ENCODE results near the gene RAB7A. TPM values are rescaled to one million over a fixed set of nuclear protein-coding genes. Genes with fewer than 3 reads are reported as not detected.
A peak's percentile ranks its signal among the peaks of the same experiment; 100 is the strongest.

The RAB7A gene
- polyA plus RNA-seq, 2 of the 4 experiments (the other 2 are of a cell fraction), result 137 to 160 TPM

DNA sequence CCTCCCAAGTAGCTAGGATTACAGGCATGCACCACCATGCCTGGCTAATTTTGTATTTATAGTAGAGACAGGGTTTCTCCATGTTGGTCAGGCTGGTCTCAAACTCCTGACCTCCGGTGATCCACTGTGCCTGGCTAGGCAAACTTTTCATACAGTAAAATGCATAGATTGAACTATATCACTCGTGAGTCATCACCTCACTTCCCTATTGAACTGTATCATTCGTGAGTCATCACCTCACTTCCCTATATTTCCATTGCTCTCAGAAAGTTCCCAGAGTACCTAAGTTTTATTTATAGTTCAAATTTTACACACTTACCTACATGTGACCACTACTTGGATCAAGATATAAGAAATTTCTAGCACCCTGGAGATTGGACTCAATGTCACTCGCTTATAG, 79.8 kb downstream of the RAB7A start:
- H3K27ac ChIP-seq, result no peak overlapping the region
- no peak overlapping the region for H3K4me3 ChIP-seq
- no peak for FAIRE-seq
- POLR2A ChIA-PET, result no interaction called here
- DNase-seq (ENCODE audit: low read depth in 1 of 2, low spot score in 1 of 2), result no peak
- CTCF ChIA-PET, result interaction anchor here (0.9 to 2.1 kb wide), 2 partner anchors 11 to 125 kb away, joined by 3 to 9 read pairs; no protein-coding TSS in a partner anchor
- no peak for ATAC-seq
- 58% methylated on average over 4 of the region's 4 CpGs for WGBS (ENCODE audit: missing lambda C conversion rate)
- TF ChIP-seq ZNF302 (CRISPR knock-in tag; IDR thresholded peaks at IDR 0.05), result no peak
- no peak for TF ChIP-seq FOSL2 (IDR thresholded peaks at IDR 0.05)
- TF ChIP-seq FOSL2 (CRISPR knock-in tag; IDR thresholded peaks at IDR 0.05), result peak; percentile 80
- peaks cover 14% of the 10 kb centered on the region for H3K4me1 ChIP-seq
- H3K9me3 ChIP-seq, result no peaks in the 10 kb centered on the region
- H3K4me2 ChIP-seq, result no peak overlapping the region

DNA sequence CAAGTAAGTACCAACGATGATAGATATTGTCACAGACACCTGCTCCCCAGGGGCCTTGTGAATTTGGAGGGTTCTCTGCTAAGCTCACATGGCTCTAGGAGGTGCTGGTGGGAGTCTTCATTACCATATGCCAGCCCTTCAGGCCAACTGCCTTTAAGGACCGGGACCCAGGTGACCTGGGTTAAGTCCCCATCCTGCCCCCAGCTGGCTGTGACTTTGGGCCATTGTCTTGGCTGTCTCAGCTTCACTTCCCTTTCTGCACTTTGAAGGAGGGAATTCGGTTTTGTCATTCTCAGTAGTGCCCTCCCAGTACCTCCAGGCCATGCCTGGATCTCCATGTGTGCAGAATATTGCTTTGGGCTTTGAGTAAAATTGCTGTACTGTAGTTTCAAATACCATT, 80.6 kb downstream of the RAB7A start:
- TF ChIP-seq MYC (IDR thresholded peaks at IDR 0.05; ENCODE audit: borderline replicate concordance, low read length), result no peak
- no peak for TF ChIP-seq HOXB5 (CRISPR knock-in tag; IDR thresholded peaks at IDR 0.05)
- no peak for TF ChIP-seq PHF8 (IDR thresholded peaks at IDR 0.05; ENCODE audit: borderline replicate concordance, low read depth)
- no peak for TF ChIP-seq EHMT2 (IDR thresholded peaks at IDR 0.05; ENCODE audit: low read depth)
- TF ChIP-seq FOSL2 (IDR thresholded peaks at IDR 0.05), result no peak
- TF ChIP-seq FOSL2 (CRISPR knock-in tag; IDR thresholded peaks at IDR 0.05), result no peak
- no peak for TF ChIP-seq JUN (IDR thresholded peaks at IDR 0.05)
- TF ChIP-seq, protein P1, sequence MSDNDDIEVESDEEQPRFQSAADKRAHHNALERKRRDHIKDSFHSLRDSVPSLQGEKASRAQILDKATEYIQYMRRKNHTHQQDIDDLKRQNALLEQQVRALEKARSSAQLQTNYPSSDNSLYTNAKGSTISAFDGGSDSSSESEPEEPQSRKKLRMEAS (IDR thresholded peaks at IDR 0.05), result no peak
- no peak for TF ChIP-seq ESRRA (IDR thresholded peaks at IDR 0.05; ENCODE audit: borderline replicate concordance, low read length)
- no peak for TF ChIP-seq EHF (CRISPR knock-in tag; IDR thresholded peaks at IDR 0.05)
- TF ChIP-seq RARB (CRISPR knock-in tag; IDR thresholded peaks at IDR 0.05), result no peak
- TF ChIP-seq CBX8 (IDR thresholded peaks at IDR 0.05), result no peak
- no peak for TF ChIP-seq RCOR1 (IDR thresholded peaks at IDR 0.05; ENCODE audit: low read depth, low read length)
- TF ChIP-seq, protein P2, sequence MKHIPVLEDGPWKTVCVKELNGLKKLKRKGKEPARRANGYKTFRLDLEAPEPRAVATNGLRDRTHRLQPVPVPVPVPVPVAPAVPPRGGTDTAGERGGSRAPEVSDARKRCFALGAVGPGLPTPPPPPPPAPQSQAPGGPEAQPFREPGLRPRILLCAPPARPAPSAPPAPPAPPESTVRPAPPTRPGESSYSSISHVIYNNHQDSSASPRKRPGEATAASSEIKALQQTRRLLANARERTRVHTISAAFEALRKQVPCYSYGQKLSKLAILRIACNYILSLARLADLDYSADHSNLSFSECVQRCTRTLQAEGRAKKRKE (CRISPR knock-in tag; IDR thresholded peaks at IDR 0.05; ENCODE audit: low read depth), result no peak
- TF ChIP-seq, protein P3, sequence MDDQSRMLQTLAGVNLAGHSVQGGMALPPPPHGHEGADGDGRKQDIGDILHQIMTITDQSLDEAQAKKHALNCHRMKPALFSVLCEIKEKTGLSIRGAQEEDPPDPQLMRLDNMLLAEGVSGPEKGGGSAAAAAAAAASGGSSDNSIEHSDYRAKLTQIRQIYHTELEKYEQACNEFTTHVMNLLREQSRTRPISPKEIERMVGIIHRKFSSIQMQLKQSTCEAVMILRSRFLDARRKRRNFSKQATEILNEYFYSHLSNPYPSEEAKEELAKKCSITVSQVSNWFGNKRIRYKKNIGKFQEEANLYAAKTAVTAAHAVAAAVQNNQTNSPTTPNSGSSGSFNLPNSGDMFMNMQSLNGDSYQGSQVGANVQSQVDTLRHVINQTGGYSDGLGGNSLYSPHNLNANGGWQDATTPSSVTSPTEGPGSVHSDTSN (IDR thresholded peaks at IDR 0.05), result no peak
- TF ChIP-seq HOXA7 (CRISPR knock-in tag; IDR thresholded peaks at IDR 0.05), result no peak
- TF ChIP-seq POLR2A (IDR thresholded peaks at IDR 0.05; ENCODE audit: low read length), result no peak
- TF ChIP-seq ZSCAN20 (CRISPR knock-in tag; IDR thresholded peaks at IDR 0.05), result no peak
- no peak for TF ChIP-seq EP300 (IDR thresholded peaks at IDR 0.05)
- TF ChIP-seq BHLHE40 (IDR thresholded peaks at IDR 0.05; ENCODE audit: low read depth, low read length), result no peak
- TF ChIP-seq, protein P4, sequence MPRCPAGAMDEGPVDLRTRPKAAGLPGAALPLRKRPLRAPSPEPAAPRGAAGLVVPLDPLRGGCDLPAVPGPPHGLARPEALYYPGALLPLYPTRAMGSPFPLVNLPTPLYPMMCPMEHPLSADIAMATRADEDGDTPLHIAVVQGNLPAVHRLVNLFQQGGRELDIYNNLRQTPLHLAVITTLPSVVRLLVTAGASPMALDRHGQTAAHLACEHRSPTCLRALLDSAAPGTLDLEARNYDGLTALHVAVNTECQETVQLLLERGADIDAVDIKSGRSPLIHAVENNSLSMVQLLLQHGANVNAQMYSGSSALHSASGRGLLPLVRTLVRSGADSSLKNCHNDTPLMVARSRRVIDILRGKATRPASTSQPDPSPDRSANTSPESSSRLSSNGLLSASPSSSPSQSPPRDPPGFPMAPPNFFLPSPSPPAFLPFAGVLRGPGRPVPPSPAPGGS (IDR thresholded peaks at IDR 0.05), result no peak
- WGBS (ENCODE audit: missing lambda C conversion rate), result 94% methylated on average over 3 of the region's 3 CpGs
- Histone ChIP-seq H3K9me3 (no peaks in the 10 kb centered on the region), H3K4me1 (peaks cover 14% of the 10 kb centered on the region), H3K4me3 (no peak overlapping the region), H3K4me2 (no peak overlapping the region), H3K27ac (no peak overlapping the region)
- no peak for DNase-seq (ENCODE audit: low read depth in 1 of 2, low spot score in 1 of 2)
- ChIA-PET POLR2A (no interaction called here), CTCF (interaction anchor here (0.9 to 2.1 kb wide), 2 partner anchors 12 to 126 kb away, joined by 3 to 9 read pairs; no protein-coding TSS in a partner anchor)
- no peak for FAIRE-seq
- no peak for ATAC-seq

DNA sequence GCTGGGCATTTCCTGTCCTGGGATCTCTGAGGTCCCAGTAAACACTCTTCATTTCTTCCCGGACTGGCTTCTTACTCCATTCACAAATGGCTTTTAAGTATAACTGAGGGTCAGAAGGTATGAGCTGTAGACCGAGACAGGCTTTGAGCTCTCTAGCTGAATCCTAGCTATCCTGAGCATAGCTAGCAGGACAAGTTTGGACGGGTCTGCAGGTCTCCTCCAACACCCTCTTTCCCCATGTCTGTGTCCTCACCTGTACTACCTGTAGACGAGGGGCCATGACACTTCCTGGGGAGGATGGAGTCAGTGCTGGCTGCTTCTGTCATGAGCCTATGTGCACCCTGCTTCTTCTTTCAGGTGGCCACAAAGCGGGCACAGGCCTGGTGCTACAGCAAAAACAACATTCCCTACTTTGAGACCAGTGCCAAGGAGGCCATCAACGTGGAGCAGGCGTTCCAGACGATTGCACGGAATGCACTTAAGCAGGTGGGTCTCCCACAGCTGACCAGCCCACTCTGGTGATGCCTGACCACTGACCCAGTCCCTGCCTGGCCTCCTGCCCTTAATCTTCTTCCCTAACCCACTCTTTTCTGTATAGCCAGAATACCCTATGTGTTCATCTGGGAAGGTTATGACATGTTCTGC, 81.3 kb downstream of the RAB7A start:
- ATAC-seq (no peak), DNase-seq (ENCODE audit: low read depth in 1 of 2, low spot score in 1 of 2) (no peak), FAIRE-seq (no peak)
- H3K4me1 ChIP-seq, result peaks cover 14% of the 10 kb centered on the region
- CTCF ChIA-PET, result interaction anchor here (0.9 to 2.1 kb wide), 2 partner anchors 12 kb away, joined by 3 to 9 read pairs; no protein-coding TSS in a partner anchor
- no peak overlapping the region for H3K4me3 ChIP-seq
- no peak overlapping the region for H3K4me2 ChIP-seq
- H3K9me3 ChIP-seq, result no peaks in the 10 kb centered on the region
- POLR2A ChIA-PET, result no interaction called here
- TF ChIP-seq, protein P2 (CRISPR knock-in tag; IDR thresholded peaks at IDR 0.05; ENCODE audit: low read depth), result no peak
- no peak for TF ChIP-seq ZFP36 (IDR thresholded peaks at IDR 0.05; ENCODE audit: borderline replicate concordance, partially characterized antibody)
- H3K27ac ChIP-seq, result no peak overlapping the region
- 89% methylated on average over 7 of the region's 9 CpGs for WGBS (ENCODE audit: missing lambda C conversion rate)
